Fibroblast of mammary gland (primary cell): ENCODE data around the gene SLC4A2.

ENCODE experiments used
- DNase-seq: peaks from one replicate; pipeline ENCODE4 v3.0.0-alpha.2; 2010; ENCODE audit warnings: low read depth
- H3K4me3 ChIP-seq: 2 replicates; pipeline ENCODE4 v1.5.1; 2011; ENCODE audit warnings: low read depth, mild to moderate bottlenecking, low read length, moderate library complexity; ENCODE audit not compliant: control insufficient read depth
- TF ChIP-seq, protein P1 (sequence below): conservative IDR thresholded peaks from 2 replicates; pipeline ENCODE4 v1.5.1; 2011; ENCODE audit warnings: low read depth, low read length, inconsistent platforms; ENCODE audit not compliant: control insufficient read depth, insufficient read depth

Gene SLC4A2

GRCh38 chr7:151046603-151047573 lies 12.5 kb upstream of the SLC4A2 start:
- peak; percentile 74 for DNase-seq
- no peak overlapping the region for H3K4me3 ChIP-seq
- TF ChIP-seq, protein P1, sequence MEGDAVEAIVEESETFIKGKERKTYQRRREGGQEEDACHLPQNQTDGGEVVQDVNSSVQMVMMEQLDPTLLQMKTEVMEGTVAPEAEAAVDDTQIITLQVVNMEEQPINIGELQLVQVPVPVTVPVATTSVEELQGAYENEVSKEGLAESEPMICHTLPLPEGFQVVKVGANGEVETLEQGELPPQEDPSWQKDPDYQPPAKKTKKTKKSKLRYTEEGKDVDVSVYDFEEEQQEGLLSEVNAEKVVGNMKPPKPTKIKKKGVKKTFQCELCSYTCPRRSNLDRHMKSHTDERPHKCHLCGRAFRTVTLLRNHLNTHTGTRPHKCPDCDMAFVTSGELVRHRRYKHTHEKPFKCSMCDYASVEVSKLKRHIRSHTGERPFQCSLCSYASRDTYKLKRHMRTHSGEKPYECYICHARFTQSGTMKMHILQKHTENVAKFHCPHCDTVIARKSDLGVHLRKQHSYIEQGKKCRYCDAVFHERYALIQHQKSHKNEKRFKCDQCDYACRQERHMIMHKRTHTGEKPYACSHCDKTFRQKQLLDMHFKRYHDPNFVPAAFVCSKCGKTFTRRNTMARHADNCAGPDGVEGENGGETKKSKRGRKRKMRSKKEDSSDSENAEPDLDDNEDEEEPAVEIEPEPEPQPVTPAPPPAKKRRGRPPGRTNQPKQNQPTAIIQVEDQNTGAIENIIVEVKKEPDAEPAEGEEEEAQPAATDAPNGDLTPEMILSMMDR: no peak

DNA sequence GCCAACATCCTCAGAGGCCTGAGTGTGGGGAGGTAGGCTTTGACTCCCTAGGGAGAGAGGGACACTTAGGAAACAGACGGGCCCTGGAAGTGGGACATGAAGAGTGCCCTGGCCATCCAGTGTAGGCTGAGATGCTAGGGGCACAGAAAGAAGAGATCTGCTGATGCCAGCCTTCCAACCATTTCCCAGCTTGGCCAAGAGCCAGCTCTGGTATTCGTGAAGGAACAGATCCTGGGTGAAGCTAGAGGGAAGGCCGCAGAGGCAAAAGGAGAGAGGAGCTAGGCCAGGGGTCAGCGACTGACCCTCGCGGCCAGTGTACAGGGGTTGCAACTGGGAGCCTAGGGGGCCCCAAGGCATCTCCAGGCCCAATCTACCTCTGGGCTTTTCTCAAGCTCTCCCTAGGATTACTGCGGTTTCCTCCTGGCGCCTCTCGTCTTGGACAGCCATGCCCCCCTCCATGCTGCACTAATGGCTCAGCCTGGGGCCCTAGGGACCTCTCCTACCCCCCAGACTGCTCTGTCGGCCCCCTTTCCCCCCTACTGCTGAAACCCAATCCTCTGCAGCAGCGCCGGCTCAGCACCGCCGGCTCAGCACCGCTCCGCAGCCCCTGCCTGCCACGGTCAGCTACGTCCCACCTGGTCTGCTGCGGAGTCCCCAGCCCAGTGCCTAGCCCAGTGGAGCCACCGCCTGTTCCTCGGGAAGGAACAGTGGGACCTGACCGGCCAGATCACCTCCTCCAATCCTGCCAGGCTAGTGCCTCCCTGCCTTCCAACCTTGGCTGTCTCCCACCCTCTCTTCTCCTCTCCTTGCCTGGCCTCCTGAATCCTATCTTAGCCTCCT lies 11.2 kb upstream of the SLC4A2 start, which contains the start of gene ASIC3:
TSS of gene ASIC3 (plus strand) at position 556 of the 840 bp plus-strand sequence. CDS start 355 bp downstream, outside the sequence.
- H3K4me3 ChIP-seq: no peak within 1 kb of the TSS
- TF ChIP-seq, protein P1: no peak
- DNase-seq: no peak

DNA sequence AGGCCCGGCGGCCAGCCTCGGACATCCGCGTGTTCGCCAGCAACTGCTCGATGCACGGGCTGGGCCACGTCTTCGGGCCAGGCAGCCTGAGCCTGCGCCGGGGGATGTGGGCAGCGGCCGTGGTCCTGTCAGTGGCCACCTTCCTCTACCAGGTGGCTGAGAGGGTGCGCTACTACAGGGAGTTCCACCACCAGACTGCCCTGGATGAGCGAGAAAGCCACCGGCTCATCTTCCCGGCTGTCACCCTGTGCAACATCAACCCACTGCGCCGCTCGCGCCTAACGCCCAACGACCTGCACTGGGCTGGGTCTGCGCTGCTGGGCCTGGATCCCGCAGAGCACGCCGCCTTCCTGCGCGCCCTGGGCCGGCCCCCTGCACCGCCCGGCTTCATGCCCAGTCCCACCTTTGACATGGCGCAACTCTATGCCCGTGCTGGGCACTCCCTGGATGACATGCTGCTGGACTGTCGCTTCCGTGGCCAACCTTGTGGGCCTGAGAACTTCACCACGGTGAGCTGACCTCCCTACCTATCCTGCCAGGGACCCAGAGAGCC lies 10.4 kb upstream of the SLC4A2 start:
- H3K4me3 ChIP-seq: no peak overlapping the region
- DNase-seq: no peak
- TF ChIP-seq, protein P1: no peak

GRCh38 chr7:151051108-151051507 lies 8.3 kb upstream of the SLC4A2 start:
- TF ChIP-seq, protein P1: no peak
- H3K4me3 ChIP-seq: no peak overlapping the region
- DNase-seq: peak; percentile 61

- TF ChIP-seq, protein P1: no peak
- no peak for DNase-seq
- H3K4me3 ChIP-seq: no peak overlapping the region
These were observed 6.3 kb upstream of the SLC4A2 start for GRCh38 chr7:151053096-151053495.

DNA sequence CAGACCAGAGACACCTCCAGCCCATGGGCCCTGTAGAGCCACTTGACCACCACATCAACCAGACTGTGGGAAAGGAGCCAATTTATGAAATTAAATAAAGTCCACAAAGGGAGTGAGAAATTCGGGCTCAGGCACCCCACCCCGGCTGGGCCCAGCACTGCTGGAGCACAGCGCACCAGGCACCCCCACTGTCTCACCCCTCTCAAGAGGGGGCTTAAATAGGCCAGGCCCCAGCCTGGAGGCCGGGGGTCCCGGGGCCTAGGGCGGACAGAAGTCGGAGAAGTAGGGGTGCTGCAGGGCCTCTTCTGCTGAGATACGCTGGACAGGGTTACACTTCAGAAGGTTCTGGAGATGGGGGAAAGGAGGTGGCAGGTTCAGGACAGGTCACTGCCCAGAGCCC lies 5.6 kb upstream of the SLC4A2 start:
- TF ChIP-seq, protein P1: no peak
- no peak for DNase-seq
- no peak overlapping the region for H3K4me3 ChIP-seq
